NCI-H187 (cell line): ENCODE measurements around the gene LRATD1.
A peak's percentile ranks its signal among the peaks of the same experiment; 100 is the strongest.
"Not testable (repeated sequence)": the region's sequence is repeated elsewhere in the genome, so short reads cannot be mapped to it uniquely, and the experiment has no call there.

Source experiments
- DNase-seq, 2 experiments: peaks; one replicate each; lab custom pipeline; 2025; lab: John Stamatoyannopoulos, UW

The LRATD1 gene, protein sequence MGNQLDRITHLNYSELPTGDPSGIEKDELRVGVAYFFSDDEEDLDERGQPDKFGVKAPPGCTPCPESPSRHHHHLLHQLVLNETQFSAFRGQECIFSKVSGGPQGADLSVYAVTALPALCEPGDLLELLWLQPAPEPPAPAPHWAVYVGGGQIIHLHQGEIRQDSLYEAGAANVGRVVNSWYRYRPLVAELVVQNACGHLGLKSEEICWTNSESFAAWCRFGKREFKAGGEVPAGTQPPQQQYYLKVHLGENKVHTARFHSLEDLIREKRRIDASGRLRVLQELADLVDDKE

DNA sequence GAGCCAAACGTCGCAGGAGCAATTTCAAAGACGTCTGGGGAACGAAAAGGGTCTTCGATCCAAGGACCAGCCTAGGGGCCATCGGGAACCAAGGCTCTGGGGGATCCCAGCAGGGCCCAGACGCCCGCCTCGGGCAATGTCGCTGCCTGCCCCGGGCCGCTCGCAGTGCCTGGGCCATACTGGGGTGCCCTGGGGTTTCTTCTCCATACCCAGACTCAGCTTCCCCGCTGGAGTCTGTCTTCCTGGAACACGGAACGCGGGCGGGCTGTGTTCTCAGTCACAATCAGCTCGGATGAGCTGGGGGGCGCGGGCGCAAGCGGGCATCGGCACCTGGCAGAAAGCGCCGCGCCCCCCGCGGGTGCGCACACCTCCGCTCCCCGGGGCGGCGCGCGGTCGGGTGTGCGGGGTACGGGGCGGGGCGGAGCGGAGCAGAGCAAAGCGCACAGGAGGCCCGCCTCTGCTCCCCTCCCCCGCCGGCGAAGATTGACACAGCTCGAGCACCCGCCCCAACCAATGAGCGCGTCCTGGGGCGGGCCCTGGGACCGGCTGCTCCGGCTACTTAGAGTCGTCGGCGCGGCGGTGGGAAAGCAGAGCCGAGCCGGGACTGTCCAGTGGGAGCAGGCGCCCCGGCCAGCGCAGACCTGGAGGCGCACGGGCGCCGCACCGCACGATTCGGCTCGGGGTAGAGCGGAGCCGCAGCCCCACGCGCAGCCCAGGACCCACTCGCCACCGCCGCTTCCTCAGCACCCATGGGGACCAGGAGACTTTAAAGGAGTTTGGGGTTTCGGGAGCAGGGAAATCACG, at the start of gene LRATD1:
Gene LRATD1 (plus strand): TSS at position 585 of the 804 bp plus-strand sequence. CDS start 1,263 bp downstream, outside the sequence.
- DNase-seq = peak; percentile 91 to 93

DNA sequence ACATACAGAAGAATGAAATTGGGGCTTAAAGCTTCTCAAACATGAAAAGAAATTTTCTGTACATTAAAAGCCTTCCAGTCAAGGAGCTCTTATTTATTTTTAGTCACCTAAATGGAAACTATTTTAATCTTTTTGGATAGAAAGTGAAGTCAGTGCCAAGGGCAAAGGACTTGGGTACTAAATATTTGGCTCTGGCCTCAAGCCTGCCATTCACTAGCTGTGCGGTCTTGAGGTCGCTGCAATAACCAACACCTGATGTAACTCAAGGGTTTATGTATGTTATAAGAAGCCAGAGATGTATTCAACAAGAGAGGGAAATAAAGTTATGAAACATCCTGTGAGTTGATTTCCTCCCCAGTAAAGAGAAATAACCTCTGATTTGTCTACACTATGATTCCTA, 49.5 kb upstream of the LRATD1 start:
- no peak for DNase-seq

- no peak for DNase-seq
These were observed 48.7 kb upstream of the LRATD1 start for GRCh38 chr2:14583802-14584201.

GRCh38 chr2:14587119-14587518, 45.4 kb upstream of the LRATD1 start:
- DNase-seq = no peak

DNA sequence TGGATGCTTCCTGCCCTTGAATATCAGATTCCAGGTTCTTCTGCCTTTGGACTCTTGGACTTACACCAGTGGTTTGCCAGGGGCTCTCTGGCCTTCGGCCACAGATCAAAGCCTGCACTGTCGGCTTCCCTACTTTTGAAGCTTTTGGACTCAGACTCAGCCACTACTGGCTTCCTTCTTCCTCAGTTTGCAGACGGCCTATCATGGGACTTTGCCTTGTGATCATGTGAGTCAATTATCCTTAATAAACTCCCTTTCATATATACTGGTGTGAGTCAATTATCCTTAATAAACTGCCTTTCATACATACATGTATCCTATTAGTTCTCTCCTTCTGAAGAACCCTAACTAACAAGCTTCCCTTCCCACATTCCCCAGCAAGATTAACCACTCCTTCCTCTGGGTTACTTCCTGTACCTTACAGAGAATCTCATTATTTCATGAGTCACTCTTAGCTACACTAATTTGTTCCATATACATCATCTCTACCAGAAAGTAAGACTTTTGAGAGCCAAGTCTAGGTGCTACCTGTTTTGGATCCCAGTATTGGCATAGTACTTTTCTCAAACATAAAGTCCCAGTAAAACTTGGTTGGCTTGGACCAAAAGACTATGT, 31.3 kb upstream of the LRATD1 start:
- no peak for DNase-seq

DNA sequence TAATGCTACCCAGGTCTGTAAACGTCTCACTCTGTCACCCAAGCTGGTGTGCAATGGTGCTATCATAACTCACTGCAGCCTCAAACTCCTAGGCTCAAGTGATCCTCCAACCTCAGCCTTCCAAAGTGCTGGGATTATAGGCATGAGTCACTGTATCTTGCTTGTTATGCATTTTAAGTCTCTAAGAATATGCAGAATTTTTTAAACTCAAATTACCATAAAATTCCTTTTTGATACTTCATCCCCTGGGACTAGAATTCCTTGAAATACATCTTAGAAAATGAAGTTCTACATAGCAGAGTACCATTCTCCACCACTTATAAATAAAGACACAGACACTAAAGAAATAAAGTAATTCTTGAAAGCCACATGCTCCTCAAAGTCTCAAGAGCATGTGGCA, 30.2 kb upstream of the LRATD1 start:
- no peak for DNase-seq

DNA sequence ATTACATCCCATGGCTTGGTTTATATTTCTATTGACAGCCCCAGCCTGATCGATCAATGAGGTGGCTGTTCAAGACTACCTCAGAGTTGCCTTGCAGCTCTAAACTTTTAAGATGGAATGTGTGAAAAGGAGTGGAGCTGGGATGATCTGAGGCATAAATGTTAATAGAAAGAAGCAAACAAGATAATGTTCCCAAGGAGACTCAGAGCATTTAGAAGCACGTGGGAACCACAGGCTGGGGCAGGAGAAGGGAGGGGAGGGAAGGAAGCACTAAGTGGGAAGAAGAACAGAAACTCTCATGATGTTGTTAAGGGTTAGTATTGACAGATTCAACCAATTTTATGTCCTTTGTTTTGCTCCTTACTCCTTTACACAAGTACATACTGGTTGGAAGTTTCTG, 28.8 kb upstream of the LRATD1 start:
- no peak for DNase-seq

GRCh38 chr2:14608245-14608644, 24.3 kb upstream of the LRATD1 start:
- no peak for DNase-seq

DNA sequence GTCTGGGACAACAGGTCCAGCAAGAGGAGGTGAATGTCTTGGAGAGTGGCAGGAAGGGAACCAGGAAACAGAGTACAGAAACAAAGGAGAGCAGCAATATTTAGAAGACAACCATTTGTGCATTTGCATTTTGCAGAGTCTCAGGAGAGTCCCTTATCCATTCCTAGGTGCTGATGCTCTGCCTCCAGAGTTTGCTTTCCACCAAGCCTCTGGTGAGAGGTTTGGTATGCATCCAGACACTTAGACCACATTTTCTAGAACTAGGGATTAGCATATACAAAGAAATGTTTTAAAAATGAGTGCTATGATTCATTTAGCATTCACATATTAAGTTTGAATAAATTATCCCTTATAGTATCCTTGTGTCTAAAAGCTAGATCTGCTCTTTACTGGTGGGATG, 18.5 kb upstream of the LRATD1 start:
- no peak for DNase-seq

DNA sequence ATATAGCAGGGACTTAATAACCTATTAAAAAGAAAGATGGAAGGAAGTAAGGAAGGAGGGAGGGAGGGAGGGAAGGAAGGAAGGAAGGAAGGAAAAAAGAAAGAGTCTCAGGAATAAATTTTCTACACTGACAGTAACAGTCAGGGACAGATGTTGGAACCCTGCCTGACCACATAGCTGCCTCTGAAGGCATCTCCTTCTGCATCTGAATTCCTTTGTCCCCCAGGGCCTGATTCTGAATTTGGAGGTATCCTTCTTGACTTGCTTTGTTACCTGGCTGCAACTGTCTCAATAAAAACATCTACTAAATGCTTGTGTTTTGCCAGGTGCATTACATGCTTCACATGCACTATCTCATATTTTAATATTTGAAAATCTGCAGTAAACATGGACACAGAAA, 17.4 kb upstream of the LRATD1 start:
- no peak for DNase-seq

- DNase-seq = no peak
These were observed 16.8 kb upstream of the LRATD1 start for GRCh38 chr2:14615760-14616159.

GRCh38 chr2:14616342-14616741, 16.2 kb upstream of the LRATD1 start:
- no peak for DNase-seq

- no peak for DNase-seq
These were observed 15.6 kb upstream of the LRATD1 start for GRCh38 chr2:14616950-14617349.

GRCh38 chr2:14619441-14619840, 13.1 kb upstream of the LRATD1 start:
- no peak for DNase-seq

GRCh38 chr2:14621114-14621513, 11.4 kb upstream of the LRATD1 start:
- no peak for DNase-seq

- no peak for DNase-seq
These were observed 10.5 kb upstream of the LRATD1 start for GRCh38 chr2:14621906-14622549.

DNA sequence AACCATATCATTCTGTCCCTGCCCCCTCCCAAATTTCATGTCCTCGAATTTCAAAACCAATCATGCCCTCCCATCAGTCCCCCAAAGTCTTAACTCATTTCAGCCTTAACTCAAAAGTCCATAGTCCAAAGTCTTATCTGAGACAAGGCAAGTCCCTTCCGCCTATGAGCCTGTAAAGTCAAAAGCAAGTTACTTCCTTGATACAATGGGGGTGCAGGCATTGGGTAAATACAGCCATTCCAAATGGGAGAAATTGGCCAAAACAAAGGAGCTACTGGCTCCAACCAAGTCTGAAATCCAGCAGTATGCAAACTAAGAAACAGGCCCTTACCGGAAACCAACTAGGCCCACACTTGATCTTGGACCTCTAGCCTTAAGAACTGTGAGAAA, 10.0 kb upstream of the LRATD1 start:
- DNase-seq = not testable (repeated sequence)

DNA sequence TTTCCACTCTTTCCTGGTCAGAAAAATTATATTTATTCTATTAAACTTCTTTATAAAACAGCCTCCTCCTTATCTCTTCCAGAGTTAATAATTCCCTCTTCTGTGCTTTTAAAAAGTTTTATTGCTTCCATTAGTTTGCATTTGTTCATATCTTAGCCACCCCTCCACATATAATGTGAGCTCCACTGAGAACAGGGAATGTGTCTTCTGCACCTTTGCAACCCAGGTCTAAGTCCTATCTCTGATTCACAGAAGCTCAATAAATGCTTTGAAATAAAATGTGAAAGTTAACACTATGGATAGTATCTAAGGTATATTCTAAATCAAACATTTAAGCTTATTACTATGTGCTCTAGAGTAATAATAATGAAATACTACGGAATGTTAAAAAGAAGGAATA, 9.3 kb upstream of the LRATD1 start:
- DNase-seq = no peak

DNA sequence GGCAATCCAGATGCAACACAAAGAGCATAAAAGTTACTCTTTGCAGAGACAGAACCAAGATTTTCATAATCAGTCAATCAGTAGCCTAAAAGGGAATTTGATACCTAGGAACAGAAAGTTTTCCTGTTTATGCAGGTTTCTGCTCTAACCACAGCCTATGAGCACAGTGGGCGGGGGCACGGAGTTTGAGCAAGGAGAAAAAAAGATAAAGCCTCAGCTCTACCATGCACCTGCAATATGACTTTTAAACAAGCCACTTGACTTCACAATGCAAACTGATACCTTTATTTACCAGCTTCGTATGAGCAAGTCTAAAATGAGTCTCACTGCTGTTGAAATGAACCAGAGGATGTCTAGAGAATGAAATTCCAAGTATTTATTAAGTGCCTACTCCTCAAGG, 5.6 kb upstream of the LRATD1 start:
- peak; percentile 72 to 91 for DNase-seq

- no peak for DNase-seq
These were observed 3.6 kb upstream of the LRATD1 start for GRCh38 chr2:14628901-14629300.

- no peak for DNase-seq
These were observed 994 bp upstream of the LRATD1 start for GRCh38 chr2:14631406-14632040.

DNA sequence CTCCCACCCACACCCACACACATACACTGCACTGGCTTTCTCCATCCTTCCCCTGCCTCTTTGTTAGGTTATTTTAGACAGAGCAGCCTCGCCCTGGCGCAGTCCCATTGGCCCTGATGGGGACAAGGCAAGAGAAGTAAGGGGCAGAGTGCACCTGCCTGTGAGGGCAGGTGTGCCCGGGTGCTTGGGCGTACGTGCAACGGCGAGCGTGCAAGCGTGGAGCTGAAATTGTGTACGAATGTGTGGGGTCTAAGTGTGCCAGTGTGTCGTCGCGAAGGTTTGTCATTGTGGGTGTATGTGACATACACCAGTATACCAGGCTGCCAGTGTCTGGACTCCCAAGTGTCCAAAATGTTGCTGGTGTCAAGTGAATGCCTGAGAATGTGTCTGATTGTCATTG, 544 bp downstream of the LRATD1 start:
- DNase-seq = peak in 1 of 2 experiments; percentile 70
